PC-3 (cell line): Measurements from ENCODE around the gene ZNF831.

Experiments
- EZH2phosphoT487 ChIP-seq: fragments of 300-600 bp; sonication (generic); IDR thresholded peaks from 2 replicates; pipeline ENCODE4 v1.6.1; 2018; ENCODE audit warnings: mild to moderate bottlenecking, antibody characterized with exemption, low read length, borderline replicate concordance
- TF ChIP-seq, protein P1 (sequence below): fragments of 300-600 bp; sonication (generic); conservative IDR thresholded peaks from 2 replicates; pipeline ENCODE4 v1.5.1; 2017; ENCODE audit warnings: antibody characterized with exemption, low read depth, mild to moderate bottlenecking, low read length

DNA sequence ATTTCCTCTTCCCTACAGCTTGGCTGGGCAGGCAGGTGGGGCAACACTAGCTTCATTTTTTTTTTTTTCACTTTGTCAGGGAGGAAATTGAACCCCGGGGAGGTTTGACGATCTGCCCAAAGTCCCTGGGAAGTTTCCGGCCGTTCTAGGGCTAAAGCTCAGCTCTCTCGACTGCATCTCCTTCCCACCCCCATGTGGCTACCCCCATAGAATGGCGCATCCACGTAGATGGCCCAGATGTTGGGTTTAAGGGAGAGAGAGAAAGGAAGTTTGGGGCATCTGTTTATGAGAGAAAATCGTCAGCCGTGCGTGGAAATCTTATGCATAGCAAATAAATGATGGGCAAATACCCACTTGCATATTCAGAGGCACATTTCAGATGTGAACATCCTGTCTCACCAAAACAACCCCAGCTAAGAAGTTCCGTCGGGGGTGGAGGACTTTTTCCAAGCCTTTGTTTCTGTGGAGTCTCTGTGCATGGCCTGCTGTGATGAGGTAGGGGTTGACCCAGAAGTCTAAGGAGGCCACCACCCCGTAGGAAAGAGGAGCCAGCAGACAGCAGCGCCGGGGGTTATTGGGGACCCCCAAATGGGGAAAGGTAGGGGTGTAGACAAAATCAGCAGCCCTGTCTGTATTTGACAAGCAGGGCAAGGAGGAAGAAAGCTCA, 40.5 kb upstream of the ZNF831 start:
- TF ChIP-seq EZH2phosphoT487, result no peak
- TF ChIP-seq, protein P1, sequence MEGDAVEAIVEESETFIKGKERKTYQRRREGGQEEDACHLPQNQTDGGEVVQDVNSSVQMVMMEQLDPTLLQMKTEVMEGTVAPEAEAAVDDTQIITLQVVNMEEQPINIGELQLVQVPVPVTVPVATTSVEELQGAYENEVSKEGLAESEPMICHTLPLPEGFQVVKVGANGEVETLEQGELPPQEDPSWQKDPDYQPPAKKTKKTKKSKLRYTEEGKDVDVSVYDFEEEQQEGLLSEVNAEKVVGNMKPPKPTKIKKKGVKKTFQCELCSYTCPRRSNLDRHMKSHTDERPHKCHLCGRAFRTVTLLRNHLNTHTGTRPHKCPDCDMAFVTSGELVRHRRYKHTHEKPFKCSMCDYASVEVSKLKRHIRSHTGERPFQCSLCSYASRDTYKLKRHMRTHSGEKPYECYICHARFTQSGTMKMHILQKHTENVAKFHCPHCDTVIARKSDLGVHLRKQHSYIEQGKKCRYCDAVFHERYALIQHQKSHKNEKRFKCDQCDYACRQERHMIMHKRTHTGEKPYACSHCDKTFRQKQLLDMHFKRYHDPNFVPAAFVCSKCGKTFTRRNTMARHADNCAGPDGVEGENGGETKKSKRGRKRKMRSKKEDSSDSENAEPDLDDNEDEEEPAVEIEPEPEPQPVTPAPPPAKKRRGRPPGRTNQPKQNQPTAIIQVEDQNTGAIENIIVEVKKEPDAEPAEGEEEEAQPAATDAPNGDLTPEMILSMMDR, result no peak
